ENCODE results near the gene PLOD3.
"Not testable (repeated sequence)": the region's sequence is repeated elsewhere in the genome, so short reads cannot be mapped to it uniquely, and the experiment has no call there.

Gene PLOD3

DNA sequence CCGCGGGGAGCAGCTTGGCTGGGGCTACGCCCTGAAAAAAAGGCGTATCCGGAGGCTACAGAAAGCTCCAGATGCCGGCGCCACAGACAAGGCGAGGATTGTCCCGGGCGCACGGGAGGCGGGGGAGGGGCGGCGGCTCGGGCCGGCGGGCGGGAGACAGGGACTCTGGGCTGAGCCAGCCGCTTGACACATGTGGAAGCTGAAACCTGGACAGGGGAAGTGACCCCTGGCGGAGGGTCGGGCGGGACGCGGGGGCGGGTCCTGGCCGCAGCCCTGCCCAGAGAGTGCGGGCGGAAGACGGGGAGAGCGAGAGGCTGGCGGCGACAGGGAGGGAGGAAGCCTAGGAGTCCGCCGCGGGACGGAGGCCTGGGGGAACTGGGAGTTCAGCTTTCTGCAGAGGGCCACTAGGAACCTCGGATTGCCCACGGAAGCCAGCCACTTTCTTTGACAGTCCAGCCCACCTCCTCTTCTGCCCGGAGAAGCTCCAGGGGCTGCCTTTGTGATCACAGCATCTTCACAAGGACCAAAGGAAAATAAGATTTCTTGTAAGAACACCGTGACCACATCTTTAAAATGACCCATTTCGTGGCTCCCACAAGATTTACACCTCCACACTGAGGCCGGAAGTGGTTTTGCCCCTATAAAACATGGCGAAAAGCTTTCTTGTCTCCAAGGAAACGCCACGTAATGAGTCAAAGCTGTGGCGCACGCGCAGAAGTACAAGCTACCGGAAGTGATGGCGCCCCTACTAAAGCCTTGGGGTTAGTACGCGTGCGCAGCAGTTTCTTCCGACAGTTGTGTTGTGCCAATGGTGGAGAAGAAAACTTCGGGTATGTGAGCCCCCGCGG lies at the start of gene PLOD3, which contains the start of gene ZNHIT1:
TSS of gene PLOD3 (minus strand) at position 194 of the 848 bp plus-strand sequence. CDS start 307 bp downstream, outside the sequence.
TSS of gene ZNHIT1 (plus strand) at position 778 of the 848 bp plus-strand sequence. CDS start at position 809, 31 bp downstream.
- peak; percentile 92 to 94 for DNase-seq (ENCODE audit: low read depth in 2 of 2)

- DNase-seq (ENCODE audit: low read depth in 2 of 2): no peak
Observed at GRCh38 chr7:101265622-101266516, 48.5 kb upstream of the PLOD3 start.

DNA sequence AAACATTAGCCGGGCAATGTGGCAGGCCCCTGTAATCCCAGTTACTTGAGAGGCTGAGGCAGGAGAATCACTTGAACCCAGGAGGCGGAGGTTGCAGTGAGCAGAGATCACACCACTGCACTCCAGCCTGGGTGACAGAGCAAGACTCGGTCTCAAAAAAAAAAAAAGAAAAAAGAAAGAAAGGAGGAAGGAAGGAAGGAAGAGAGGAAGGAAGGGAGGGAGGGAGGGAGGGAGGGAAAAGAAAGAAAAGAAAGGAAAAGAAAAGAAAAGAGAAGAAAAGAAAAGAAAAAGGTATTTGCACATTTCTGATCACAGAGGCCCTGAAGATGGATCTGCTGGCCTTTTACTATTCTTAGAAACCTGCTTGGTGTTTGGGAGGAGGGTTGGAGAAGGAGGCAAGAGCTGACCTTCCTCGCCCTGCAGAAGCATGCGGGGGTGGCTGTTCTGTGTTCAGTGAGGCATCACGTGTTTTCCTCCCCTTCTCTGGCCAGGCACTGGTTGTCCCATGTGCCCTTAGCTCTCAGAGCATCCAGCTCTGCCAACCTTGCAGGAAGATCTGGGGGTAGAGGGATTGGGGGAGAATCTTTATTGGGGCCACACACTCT lies 46.8 kb upstream of the PLOD3 start:
- not testable (repeated sequence) for DNase-seq (ENCODE audit: low read depth in 2 of 2)

DNA sequence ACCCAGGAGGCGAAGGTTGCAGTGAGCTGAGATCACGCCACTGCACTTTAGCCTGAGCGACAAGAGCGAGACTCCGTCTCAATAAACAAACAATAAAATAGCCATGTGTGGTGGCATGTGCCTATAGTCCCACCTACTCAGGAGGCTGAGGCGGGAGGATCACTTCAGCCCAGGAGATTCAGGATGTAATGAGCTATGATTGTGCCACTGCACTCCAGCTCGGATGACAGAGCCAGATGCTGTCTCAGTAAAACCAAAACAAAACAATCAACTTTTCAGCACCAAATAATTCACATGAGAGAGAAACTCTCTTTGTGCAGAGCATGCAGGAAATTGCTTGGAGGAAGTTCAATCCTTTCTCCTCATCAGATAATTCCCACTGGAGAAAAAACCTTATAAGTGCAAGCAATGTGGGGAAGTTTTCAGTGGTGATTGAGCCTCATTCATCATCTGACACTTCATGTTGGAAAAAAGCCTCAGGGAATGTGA lies 40.9 kb upstream of the PLOD3 start:
- DNase-seq (ENCODE audit: low read depth in 2 of 2): no peak

GRCh38 chr7:101255796-101256195 lies 38.4 kb upstream of the PLOD3 start:
- no peak for DNase-seq (ENCODE audit: low read depth in 2 of 2)

DNA sequence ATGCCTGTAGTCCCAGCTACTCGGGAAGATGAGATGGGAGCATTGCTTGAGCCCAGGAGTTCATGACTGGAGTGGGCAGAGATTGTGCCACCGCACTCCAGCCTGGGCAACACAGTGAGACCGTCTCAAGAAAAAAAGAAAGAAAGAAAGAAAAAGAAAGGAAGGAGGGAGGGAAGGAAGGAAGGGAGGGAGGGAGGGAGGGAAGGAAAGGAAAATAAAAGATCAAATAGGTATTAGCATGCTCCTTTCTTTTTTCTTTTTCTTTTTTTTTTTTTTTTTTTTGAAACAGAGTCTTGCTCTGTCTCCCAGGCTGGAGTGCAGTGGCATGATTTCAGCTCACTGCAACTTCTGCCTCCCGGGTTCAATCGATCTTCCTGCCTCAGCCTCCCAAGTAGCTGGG lies 35.8 kb upstream of the PLOD3 start:
- not testable (repeated sequence) for DNase-seq (ENCODE audit: low read depth in 2 of 2)

GRCh38 chr7:101251871-101252659 lies 34.7 kb upstream of the PLOD3 start:
- peak; percentile 97 to 98 for DNase-seq (ENCODE audit: low read depth in 2 of 2)

- no peak for DNase-seq (ENCODE audit: low read depth in 2 of 2)
Observed at GRCh38 chr7:101250324-101250723, 32.9 kb upstream of the PLOD3 start.

DNA sequence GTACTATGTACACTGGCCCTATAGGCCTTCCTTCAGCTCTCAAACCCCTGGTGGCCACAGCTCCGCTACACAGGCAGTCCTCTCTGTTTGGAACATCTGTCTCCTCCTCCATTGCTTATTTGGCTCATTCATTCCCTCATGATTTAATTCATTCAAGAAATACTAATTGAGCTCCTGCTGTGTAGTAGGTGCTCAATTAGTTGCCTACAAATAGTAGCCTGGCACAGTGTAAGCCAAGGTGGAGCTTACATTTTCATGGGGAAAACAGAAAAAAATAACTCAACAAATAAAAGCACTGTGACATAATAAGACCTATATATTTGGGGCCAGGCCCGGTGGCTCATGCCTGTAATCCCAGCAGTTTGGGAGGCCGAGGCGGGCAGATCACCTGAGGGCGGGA lies 30.9 kb upstream of the PLOD3 start:
- no peak for DNase-seq (ENCODE audit: low read depth in 2 of 2)

- DNase-seq (ENCODE audit: low read depth in 2 of 2): no peak
Observed at GRCh38 chr7:101245147-101245668, 27.8 kb upstream of the PLOD3 start.

- DNase-seq (ENCODE audit: low read depth in 2 of 2): peak; percentile 84 to 88
Observed at GRCh38 chr7:101244375-101245146, 27.2 kb upstream of the PLOD3 start, which contains the start of gene FIS1. TSS of gene FIS1 (minus strand) at chr7:101245081. CDS start at chr7:101245004, 77 bp downstream.

- DNase-seq (ENCODE audit: low read depth in 2 of 2): no peak
Observed at GRCh38 chr7:101243646-101244374, 26.4 kb upstream of the PLOD3 start.

DNA sequence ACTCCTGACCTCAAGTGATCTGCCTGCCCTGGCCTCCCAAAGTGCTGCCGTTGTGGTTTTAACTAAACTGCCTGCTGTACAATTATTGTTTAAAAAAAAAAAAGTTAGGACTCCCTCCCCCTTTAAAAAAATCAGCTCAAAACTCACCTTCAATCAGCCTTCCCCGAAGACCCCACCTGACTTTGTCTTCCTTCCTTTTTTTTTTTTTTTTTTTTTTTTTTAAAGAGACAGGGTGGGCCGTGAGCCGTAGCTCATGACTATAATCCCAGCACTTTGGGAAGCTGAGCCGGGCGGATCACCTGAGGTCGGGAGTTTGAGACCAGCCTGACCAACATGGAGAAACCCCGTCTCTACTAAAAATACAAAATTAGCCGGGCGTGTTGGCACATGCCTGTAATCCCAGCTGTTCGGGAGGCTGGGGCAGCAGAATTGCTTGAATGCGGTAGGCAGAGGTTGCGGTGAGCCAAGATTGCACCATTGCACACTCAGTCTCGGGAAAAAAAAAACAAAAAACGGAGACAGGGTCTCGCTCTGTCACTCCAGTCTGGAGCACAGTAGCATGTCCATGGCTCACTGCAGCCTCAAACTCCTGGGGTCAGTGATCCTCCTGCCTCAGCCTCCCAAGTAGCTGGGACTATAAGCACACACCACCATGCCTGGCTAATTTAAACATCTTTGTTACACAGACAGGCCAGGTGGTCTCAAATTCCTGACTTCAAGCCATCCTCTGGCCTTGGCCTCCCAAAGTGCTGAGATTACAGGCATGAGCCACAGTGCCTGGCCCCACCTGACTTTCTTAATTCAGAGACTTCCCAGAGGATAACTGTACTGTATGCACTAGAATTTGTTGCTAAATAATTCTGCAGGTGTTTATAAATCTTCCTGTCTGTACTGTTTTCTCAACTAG lies 24.3 kb upstream of the PLOD3 start:
- DNase-seq (ENCODE audit: low read depth in 2 of 2): no peak

- DNase-seq (ENCODE audit: low read depth in 2 of 2): no peak
Observed at GRCh38 chr7:101241015-101241363, 23.6 kb upstream of the PLOD3 start.

GRCh38 chr7:101240226-101241014 lies 23.0 kb upstream of the PLOD3 start:
- DNase-seq (ENCODE audit: low read depth in 2 of 2): no peak

- DNase-seq (ENCODE audit: low read depth in 2 of 2): no peak
Observed at GRCh38 chr7:101239951-101240220, 22.5 kb upstream of the PLOD3 start.

DNA sequence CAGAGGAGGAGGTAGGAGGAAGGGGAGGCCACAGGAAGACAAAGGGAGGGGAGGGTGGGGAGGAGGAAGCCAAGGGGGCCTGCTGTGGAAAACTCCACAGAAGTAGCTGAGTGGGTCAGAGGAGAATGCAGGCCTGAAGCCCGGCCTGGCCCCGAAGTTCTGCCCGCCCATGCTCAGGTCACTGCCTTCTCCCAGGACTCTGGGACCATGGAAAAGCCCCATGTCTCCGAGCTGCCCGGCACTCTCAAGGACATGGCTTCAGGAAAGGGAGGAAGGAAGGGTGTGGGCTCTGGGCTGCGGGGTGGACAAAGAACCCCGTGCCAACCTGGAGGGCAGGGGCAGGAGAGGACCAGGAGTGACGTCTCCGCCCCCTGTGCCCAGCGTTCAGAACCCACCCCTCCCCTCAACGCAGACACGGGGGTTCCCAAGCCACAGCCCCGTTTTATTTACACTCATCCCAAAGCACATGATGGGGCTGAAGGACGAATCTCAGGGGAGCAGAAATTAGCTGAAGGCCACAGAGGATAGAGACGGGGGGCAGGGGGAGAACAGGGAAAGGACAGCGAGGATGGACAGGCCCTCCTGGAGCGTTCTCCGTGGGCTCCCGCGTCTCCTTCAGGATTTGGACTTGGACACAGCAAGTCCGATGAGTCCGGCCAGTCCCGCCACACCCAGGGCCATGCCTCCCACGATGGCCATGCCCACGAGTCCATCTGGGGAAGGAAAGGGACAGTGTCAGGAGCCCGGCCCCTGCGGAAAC lies 22.0 kb upstream of the PLOD3 start:
- DNase-seq (ENCODE audit: low read depth in 2 of 2): no peak
